Neutrophil (primary cell): ENCODE measurements around the gene ARHGAP4.

Experiments used
- H3K27ac ChIP-seq: fragments of 200-600 bp; sonication (generic); 2 replicates; pipeline ENCODE4 v1.5.1; 2016; ENCODE audit warnings: mild to moderate bottlenecking, moderate library complexity
- H3K27me3 ChIP-seq: fragments of 200-600 bp; sonication (generic); 2 replicates; pipeline ENCODE4 v1.6.0; 2016; ENCODE audit warnings: mild to moderate bottlenecking
- H3K36me3 ChIP-seq: fragments of 200-600 bp; sonication (generic); 2 replicates; pipeline ENCODE4 v1.5.1; 2017
- H3K4me1 ChIP-seq, 2 experiments: fragments of 200-600 bp in 1 of 2; sonication (generic) in 1 of 2; 1 replicate in 1 of 2; 2 replicates in 1 of 2; pipeline versions ENCODE4 v1.5.1 to v1.6.1; 2013 to 2016; ENCODE audit warnings: low read depth in 1 of 2, low read length in 1 of 2, mild to moderate bottlenecking in 1 of 2, moderate library complexity in 1 of 2; ENCODE audit not compliant: control insufficient read depth in 1 of 2, insufficient read depth in 1 of 2
- H3K4me3 ChIP-seq, 2 experiments: fragments of 200-600 bp in 1 of 2; sonication (generic) in 1 of 2; 1 replicate in 1 of 2; 2 replicates in 1 of 2; pipeline ENCODE4 v1.5.1; 2013 to 2016; ENCODE audit warnings: low read depth in 1 of 2, low read length in 1 of 2, mild to moderate bottlenecking in 1 of 2, moderate library complexity in 1 of 2
- H3K9me3 ChIP-seq: fragments of 200-600 bp; sonication (generic); 2 replicates; pipeline ENCODE4 v1.5.1; 2016
- TF ChIP-seq, protein P1 (sequence below): fragments of 200-600 bp; sonication (generic); IDR thresholded peaks from 2 replicates; pipeline ENCODE4 v1.5.1; 2016; ENCODE audit warnings: antibody characterized with exemption

Gene ARHGAP4

GRCh38 chrX:153925739-153926551 lies at the start of gene ARHGAP4:
Gene ARHGAP4 (minus strand): TSS chrX:153926264. CDS start chrX:153926202, 62 bp downstream.
- peaks cover 17% of the 10 kb centered on the region for H3K36me3 ChIP-seq
- peak within 1 kb of the TSS; percentile 69 to 98 for H3K4me3 ChIP-seq
- H3K4me1 ChIP-seq: peaks cover 45 to 84% of the 10 kb centered on the region in 2 experiments
- H3K27ac ChIP-seq: peak within 1 kb of the TSS; percentile 100
- no peaks in the 10 kb centered on the region for H3K27me3 ChIP-seq
- no peaks in the 10 kb centered on the region for H3K9me3 ChIP-seq
- TF ChIP-seq, protein P1, sequence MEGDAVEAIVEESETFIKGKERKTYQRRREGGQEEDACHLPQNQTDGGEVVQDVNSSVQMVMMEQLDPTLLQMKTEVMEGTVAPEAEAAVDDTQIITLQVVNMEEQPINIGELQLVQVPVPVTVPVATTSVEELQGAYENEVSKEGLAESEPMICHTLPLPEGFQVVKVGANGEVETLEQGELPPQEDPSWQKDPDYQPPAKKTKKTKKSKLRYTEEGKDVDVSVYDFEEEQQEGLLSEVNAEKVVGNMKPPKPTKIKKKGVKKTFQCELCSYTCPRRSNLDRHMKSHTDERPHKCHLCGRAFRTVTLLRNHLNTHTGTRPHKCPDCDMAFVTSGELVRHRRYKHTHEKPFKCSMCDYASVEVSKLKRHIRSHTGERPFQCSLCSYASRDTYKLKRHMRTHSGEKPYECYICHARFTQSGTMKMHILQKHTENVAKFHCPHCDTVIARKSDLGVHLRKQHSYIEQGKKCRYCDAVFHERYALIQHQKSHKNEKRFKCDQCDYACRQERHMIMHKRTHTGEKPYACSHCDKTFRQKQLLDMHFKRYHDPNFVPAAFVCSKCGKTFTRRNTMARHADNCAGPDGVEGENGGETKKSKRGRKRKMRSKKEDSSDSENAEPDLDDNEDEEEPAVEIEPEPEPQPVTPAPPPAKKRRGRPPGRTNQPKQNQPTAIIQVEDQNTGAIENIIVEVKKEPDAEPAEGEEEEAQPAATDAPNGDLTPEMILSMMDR: no peak

DNA sequence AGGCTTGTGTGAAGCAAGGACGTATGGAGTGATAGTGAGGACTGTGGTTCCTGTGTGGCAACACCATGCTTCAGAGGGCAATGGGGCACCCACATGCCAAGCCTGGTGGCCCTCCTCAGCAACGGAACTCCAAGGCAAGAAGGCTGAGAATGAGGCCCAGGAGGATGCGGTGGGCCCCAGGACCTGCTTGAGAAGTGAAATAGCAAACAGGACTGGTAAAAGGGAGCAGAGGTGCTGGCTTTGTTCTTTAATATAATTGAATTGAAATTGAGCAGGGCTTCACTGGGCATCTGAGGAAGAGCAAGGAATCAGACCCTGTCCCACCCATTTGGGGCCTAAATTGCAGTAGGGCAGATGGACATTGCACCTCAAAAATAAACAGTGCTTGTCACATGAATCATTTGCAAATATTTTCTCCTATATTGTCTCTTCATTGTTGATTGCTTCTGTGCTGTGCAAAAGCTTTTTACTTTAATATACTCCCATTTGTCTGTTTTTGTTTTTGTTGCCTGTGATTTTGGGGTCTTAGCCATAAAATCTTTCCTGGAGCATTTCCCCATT lies 48.7 kb upstream of the ARHGAP4 start:
- H3K4me3 ChIP-seq: peak overlapping the region; percentile 21 to 99
- H3K9me3 ChIP-seq: no peaks in the 10 kb centered on the region
- H3K27me3 ChIP-seq: no peaks in the 10 kb centered on the region
- TF ChIP-seq, protein P1: no peak
- H3K4me1 ChIP-seq: peaks cover 24 to 30% of the 10 kb centered on the region in 2 experiments
- H3K36me3 ChIP-seq: no peaks in the 10 kb centered on the region
- peak overlapping the region; percentile 99 for H3K27ac ChIP-seq

DNA sequence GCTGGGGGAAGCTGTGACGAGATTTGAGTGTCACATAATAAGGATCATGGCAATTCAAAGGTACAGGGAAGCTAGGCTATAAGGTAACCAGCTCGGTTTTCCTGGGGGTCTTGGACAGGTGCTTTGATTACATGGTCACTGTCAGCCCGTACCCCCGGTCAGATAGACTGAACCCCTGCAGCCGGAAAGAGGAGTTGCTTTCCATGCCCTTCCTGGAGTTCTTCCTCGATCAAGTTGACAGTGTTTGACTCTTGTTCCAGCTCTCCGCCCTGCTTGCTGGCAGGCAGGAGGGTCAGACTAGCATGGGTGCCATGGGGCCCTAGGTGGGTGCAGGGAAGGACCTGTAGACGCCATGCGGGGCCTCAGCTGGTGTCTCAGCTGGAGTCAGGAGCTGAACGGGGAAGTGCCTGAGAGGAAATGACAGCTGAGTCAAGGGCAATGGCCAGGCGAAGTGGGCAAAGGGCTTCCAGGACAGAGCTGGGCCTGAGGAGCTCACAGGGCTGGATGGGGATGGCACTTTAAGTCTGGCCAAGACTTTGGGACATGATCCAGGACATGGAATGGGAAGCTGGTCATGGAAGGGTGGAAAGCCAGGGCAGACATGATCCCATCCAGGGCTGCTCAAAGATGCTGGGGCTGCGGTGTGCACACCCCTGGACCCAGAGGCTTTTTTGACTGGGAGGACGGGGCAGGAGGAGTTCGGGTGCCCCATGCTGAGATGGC lies 48.1 kb upstream of the ARHGAP4 start:
- no peaks in the 10 kb centered on the region for H3K27me3 ChIP-seq
- no peaks in the 10 kb centered on the region for H3K9me3 ChIP-seq
- peak overlapping the region; percentile 21 to 99 for H3K4me3 ChIP-seq
- no peaks in the 10 kb centered on the region for H3K36me3 ChIP-seq
- peak overlapping the region; percentile 99 for H3K27ac ChIP-seq
- peaks cover 30 to 37% of the 10 kb centered on the region in 2 experiments for H3K4me1 ChIP-seq
- TF ChIP-seq, protein P1: no peak

DNA sequence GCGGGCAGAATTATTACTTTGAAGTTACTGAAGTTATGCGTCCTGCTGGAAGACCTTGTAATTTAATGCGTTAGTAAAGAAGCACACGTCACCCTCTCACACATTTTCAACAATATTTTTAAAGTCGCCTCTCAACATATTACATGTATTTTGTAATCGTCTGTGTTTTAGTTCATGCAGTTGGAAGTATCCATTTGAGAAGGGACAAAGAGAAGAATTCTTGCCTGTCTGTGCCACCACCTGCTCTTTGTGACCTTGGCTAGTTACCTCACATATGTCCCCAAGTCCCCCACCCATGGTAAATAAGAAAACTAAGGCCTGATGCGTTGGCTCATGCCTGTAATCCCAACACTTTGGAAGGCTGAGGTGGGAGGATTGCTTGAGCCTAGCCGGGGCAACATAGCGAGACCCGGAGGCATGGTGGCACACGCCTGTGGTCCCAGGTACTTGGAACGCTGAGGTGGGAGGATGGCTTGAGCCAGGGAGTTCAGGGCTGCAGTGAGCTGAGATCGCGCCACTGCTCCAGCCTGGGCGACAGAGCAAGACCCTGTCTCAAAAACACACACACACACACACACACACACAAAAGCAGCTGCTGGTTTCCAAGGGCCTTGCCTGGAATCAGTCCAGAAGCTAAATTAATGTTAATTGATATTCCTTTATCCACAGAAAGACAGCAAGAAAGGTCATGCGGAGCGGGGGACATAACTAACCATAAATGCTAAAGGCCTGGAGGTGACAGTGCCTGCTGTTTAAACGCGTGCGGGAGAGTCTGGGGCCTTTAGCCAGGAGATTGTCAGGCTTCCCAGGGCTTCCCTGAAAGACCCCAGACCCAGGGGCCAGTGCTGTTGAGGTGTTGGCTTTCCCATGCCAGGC lies 47.3 kb upstream of the ARHGAP4 start:
- H3K4me1 ChIP-seq: peaks cover 38 to 45% of the 10 kb centered on the region in 2 experiments
- H3K36me3 ChIP-seq: no peaks in the 10 kb centered on the region
- TF ChIP-seq, protein P1: no peak
- H3K9me3 ChIP-seq: no peaks in the 10 kb centered on the region
- no peaks in the 10 kb centered on the region for H3K27me3 ChIP-seq
- H3K27ac ChIP-seq: peak overlapping the region; percentile 99
- H3K4me3 ChIP-seq: peak overlapping the region; percentile 57 to 99
